Neuronal stem cell (in vitro differentiated cells): ENCODE measurements around the gene NNT.
"Not testable (repeated sequence)": the region's sequence is repeated elsewhere in the genome, so short reads cannot be mapped to it uniquely, and the experiment has no call there.

ENCODE experiments used
- DNase-seq: peaks from one replicate; pipeline ENCODE4 v3.0.0-alpha.2; 2013; ENCODE audit warnings: low spot score
- H2AFZ ChIP-seq: one replicate; pipeline ENCODE4 v1.6.1; 2013; ENCODE audit warnings: mild to moderate bottlenecking, low read length, inconsistent platforms
- H2AK5ac ChIP-seq: 2 replicates; pipeline ENCODE4 v1.6.1; 2013; ENCODE audit warnings: low read depth, mild to moderate bottlenecking, inconsistent platforms, low read length, moderate library complexity, mixed read lengths
- H2BK120ac ChIP-seq: 2 replicates; pipeline ENCODE4 v1.6.1; 2013; ENCODE audit warnings: low read depth, mild to moderate bottlenecking, inconsistent platforms, low read length, moderate library complexity, mixed read lengths
- H2BK12ac ChIP-seq: one replicate; pipeline ENCODE4 v1.6.1; 2013; ENCODE audit warnings: low read length, inconsistent platforms
- H2BK15ac ChIP-seq: 2 replicates; pipeline ENCODE4 v1.6.1; 2013; ENCODE audit warnings: mild to moderate bottlenecking, low read length, inconsistent platforms, mixed read lengths
- H2BK5ac ChIP-seq: one replicate; pipeline ENCODE4 v1.6.1; 2013; ENCODE audit warnings: inconsistent platforms, mild to moderate bottlenecking, low read length, moderate library complexity
- H3K14ac ChIP-seq: one replicate; pipeline ENCODE4 v1.6.1; 2013; ENCODE audit warnings: low read length, inconsistent platforms
- H3K18ac ChIP-seq: 2 replicates; pipeline ENCODE4 v1.6.1; 2013; ENCODE audit warnings: low read length, inconsistent platforms
- H3K23ac ChIP-seq: 2 replicates; pipeline ENCODE4 v1.6.1; 2013; ENCODE audit warnings: low read depth, mild to moderate bottlenecking, mixed read lengths, low read length, inconsistent platforms; ENCODE audit not compliant: poor library complexity
- H3K27ac ChIP-seq: replicated peaks from 3 replicates; pipeline ENCODE4 v1.5.1; 2013; ENCODE audit warnings: low read length, inconsistent platforms
- H3K27me3 ChIP-seq, 3 experiments: 2 replicates each; pipeline ENCODE4 v1.6.1; 2013; ENCODE audit warnings: low read length in 3 of 3, mild to moderate bottlenecking in 2 of 3, inconsistent platforms in 1 of 3, low read depth in 1 of 3, mixed read lengths in 1 of 3, moderate library complexity in 1 of 3; ENCODE audit not compliant: control insufficient read depth in 3 of 3, insufficient read depth in 3 of 3
- H3K36me3 ChIP-seq, 2 donors: replicated peaks in 1 of 2; 2 replicates each; pipeline ENCODE4 v1.6.1; 2013; ENCODE audit warnings: low read length in 2 of 2; ENCODE audit not compliant: control insufficient read depth in 2 of 2, insufficient read depth in 2 of 2
- H3K4ac ChIP-seq: 2 replicates; pipeline ENCODE4 v1.6.1; 2013; ENCODE audit warnings: inconsistent platforms, mild to moderate bottlenecking, low read length, moderate library complexity
- H3K4me1 ChIP-seq, 2 donors: 1 replicate in 1 of 2; 2 replicates in 1 of 2; pipeline ENCODE4 v1.6.1; 2013; ENCODE audit warnings: low read length in 2 of 2, low read depth in 1 of 2; ENCODE audit not compliant: control insufficient read depth in 2 of 2, insufficient read depth in 1 of 2
- H3K4me2 ChIP-seq: one replicate; pipeline ENCODE4 v1.6.1; 2013; ENCODE audit warnings: mild to moderate bottlenecking, low read length, inconsistent platforms; ENCODE audit not compliant: insufficient read depth, poor library complexity, severe bottlenecking
- H3K4me3 ChIP-seq, 2 donors: 2 replicates each; pipeline ENCODE4 v1.5.1; 2013; ENCODE audit warnings: low read length in 2 of 2, mild to moderate bottlenecking in 2 of 2, inconsistent platforms in 1 of 2, moderate library complexity in 1 of 2
- H3K79me1 ChIP-seq: one replicate; pipeline ENCODE4 v1.6.1; 2013; ENCODE audit warnings: low read depth, mild to moderate bottlenecking, inconsistent platforms, low read length, moderate library complexity
- H3K9ac ChIP-seq: one replicate; pipeline ENCODE4 v1.6.1; 2013; ENCODE audit warnings: mild to moderate bottlenecking, low read depth, low read length, inconsistent platforms; ENCODE audit not compliant: poor library complexity
- H3K9me3 ChIP-seq, 2 donors: replicated peaks in 1 of 2; 2 replicates each; pipeline versions ENCODE3 to v1.6.1; 2013; ENCODE audit warnings: low read length in 2 of 2, mild to moderate bottlenecking in 2 of 2, inconsistent platforms in 1 of 2, low read depth in 1 of 2, mixed read lengths in 1 of 2, moderate library complexity in 1 of 2; ENCODE audit not compliant: control insufficient read depth in 2 of 2, insufficient read depth in 1 of 2
- H4K8ac ChIP-seq: one replicate; pipeline ENCODE4 v1.6.1; 2013; ENCODE audit warnings: low read depth, mild to moderate bottlenecking, inconsistent platforms, low read length, moderate library complexity
- H4K91ac ChIP-seq: one replicate; pipeline ENCODE4 v1.6.1; 2013; ENCODE audit warnings: low read length, low read depth, mild to moderate bottlenecking, inconsistent platforms; ENCODE audit not compliant: poor library complexity
- WGBS, 2 donors: extraction: QIAGEN DNeasy Blood & Tissue Kit; methylation state at CpG; one replicate each; pipeline ENCODE4 v1.1.7; 2013; ENCODE audit warnings: missing lambda C conversion rate in 2 of 2, mixed read lengths in 1 of 2; ENCODE audit not compliant: insufficient read length in 2 of 2, insufficient replicate concordance in 1 of 2; ENCODE audit errors: extremely low coverage in 2 of 2; 5-methylcytosine and 5-hydroxymethylcytosine counted together

Gene NNT

DNA sequence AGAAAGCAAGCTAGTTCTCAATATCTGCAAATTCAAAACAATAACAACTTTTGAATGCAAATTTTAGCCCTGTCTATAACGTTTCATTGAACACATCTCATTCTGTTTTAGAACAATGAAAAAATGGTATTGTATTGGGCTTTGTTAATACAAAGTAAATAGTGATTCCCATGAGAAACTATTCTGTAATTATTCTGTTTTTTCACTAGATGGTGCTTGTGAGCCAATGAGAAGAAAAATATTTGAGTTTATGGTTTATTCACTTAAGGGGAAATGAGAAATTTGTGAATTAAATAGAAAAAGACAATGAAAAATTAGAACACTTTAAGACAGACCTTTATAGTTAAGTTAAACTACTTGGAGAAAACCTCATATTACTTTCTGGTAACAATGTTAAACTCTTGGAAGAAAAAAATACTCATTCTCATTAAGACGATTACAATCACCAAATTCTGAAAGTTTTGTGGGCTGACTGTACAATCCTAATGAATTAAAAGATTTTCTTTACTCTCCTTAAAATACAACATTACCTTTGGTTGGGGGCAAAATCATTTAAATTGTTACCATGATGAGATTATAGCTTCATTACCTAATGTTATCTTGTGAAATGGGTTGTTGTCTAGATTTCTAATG is 127.0 kb downstream of the NNT start:
- no peak overlapping the region for H3K9ac ChIP-seq
- no peak overlapping the region for H3K14ac ChIP-seq
- no peaks in the 10 kb centered on the region for H3K79me1 ChIP-seq
- no peaks in the 10 kb centered on the region for H3K27me3 ChIP-seq
- H3K18ac ChIP-seq, result no peak overlapping the region
- H3K27ac ChIP-seq, result no peak overlapping the region
- no peaks in the 10 kb centered on the region for H3K4me1 ChIP-seq
- H2AFZ ChIP-seq, result no peak overlapping the region
- WGBS, 2 donors, result no CpG with 5 or more reads among the region's 2 CpGs
- H2BK120ac ChIP-seq, result no peak overlapping the region
- H3K4me2 ChIP-seq, result no peak overlapping the region
- no peak overlapping the region for H3K4ac ChIP-seq
- H2BK5ac ChIP-seq, result no peak overlapping the region
- H3K23ac ChIP-seq, result no peak overlapping the region
- DNase-seq, result peak; percentile 4
- H2AK5ac ChIP-seq, result no peak overlapping the region
- H2BK15ac ChIP-seq, result no peak overlapping the region
- H3K9me3 ChIP-seq, result no peaks in the 10 kb centered on the region
- no peak overlapping the region for H2BK12ac ChIP-seq
- H3K36me3 ChIP-seq, result no peaks in the 10 kb centered on the region
- H4K8ac ChIP-seq, result no peak overlapping the region
- no peak overlapping the region for H3K4me3 ChIP-seq
- no peak overlapping the region for H4K91ac ChIP-seq

DNA sequence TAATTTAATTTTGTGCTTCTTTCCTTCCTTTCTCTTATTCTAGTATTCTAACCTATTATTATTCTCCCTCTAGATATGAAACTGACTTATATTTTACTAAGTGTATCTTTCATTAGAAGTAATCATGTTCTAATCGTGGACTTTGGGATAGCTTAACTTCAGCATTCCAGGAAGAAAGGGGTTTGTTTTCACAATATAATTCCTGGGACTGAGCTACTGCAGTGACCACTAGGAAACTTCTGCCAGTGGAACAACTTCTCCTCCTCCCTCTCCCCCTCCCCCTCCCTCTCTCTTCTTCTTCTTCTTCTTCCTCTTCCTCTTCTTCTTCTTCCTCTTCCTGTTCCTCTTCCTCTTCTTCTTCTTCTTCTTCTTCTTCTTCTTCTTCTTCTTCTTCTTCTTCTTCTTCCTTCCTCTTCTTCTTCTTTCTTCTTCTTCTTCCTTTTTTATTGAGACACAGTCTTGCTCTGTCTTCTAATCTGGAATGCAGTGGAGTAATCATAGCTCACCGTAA is 127.9 kb downstream of the NNT start:
- H3K14ac ChIP-seq, result no peak overlapping the region
- no peak for DNase-seq
- no peak overlapping the region for H4K8ac ChIP-seq
- H2BK120ac ChIP-seq, result no peak overlapping the region
- H3K4me1 ChIP-seq, result no peaks in the 10 kb centered on the region
- H3K4me3 ChIP-seq, result no peak overlapping the region
- no peak overlapping the region for H2BK12ac ChIP-seq
- H4K91ac ChIP-seq, result no peak overlapping the region
- no peak overlapping the region for H2AK5ac ChIP-seq
- H3K79me1 ChIP-seq, result no peaks in the 10 kb centered on the region
- H3K27ac ChIP-seq, result no peak overlapping the region
- no peaks in the 10 kb centered on the region for H3K36me3 ChIP-seq
- H3K4me2 ChIP-seq, result no peak overlapping the region
- no peak overlapping the region for H2AFZ ChIP-seq
- H2BK5ac ChIP-seq, result no peak overlapping the region
- no peak overlapping the region for H3K4ac ChIP-seq
- H3K9ac ChIP-seq, result no peak overlapping the region
- no peak overlapping the region for H2BK15ac ChIP-seq
- H3K23ac ChIP-seq, result no peak overlapping the region
- H3K27me3 ChIP-seq, result no peaks in the 10 kb centered on the region
- no peak overlapping the region for H3K18ac ChIP-seq
- no peaks in the 10 kb centered on the region for H3K9me3 ChIP-seq
- WGBS, 2 donors, result no CpG with 5 or more reads among the region's 2 CpGs

DNA sequence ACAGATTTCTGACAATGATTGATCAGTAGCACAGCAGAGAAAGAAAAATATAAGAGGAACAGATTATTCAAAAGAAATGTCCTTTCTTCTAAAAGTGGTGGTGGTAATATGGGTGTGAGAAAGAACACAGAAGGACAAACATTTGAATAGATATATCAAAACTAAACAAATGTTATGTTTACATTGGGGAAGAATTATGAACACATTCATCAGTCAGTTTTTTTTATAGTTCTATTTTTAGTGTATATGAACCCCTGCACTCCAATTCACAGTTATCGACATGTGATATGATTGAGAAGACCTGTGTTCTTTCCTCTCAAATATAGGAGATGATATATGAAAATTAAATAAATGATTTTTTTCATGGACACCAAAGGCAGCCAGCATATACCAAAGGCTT is 128.6 kb downstream of the NNT start:
- no peak overlapping the region for H3K9ac ChIP-seq
- no peak overlapping the region for H2AK5ac ChIP-seq
- H3K23ac ChIP-seq, result no peak overlapping the region
- no peak overlapping the region for H2BK5ac ChIP-seq
- H2AFZ ChIP-seq, result no peak overlapping the region
- H3K79me1 ChIP-seq, result no peaks in the 10 kb centered on the region
- H3K27ac ChIP-seq, result no peak overlapping the region
- no peaks in the 10 kb centered on the region for H3K9me3 ChIP-seq
- H3K18ac ChIP-seq, result no peak overlapping the region
- no CpG with 5 or more reads among the region's 1 CpG for WGBS, 2 donors
- H2BK15ac ChIP-seq, result no peak overlapping the region
- no peak overlapping the region for H4K91ac ChIP-seq
- H4K8ac ChIP-seq, result no peak overlapping the region
- no peak overlapping the region for H3K14ac ChIP-seq
- no peaks in the 10 kb centered on the region for H3K36me3 ChIP-seq
- H2BK120ac ChIP-seq, result no peak overlapping the region
- no peak overlapping the region for H2BK12ac ChIP-seq
- no peak overlapping the region for H3K4ac ChIP-seq
- no peak for DNase-seq
- H3K27me3 ChIP-seq, result no peaks in the 10 kb centered on the region
- no peak overlapping the region for H3K4me2 ChIP-seq
- H3K4me1 ChIP-seq, result no peaks in the 10 kb centered on the region
- H3K4me3 ChIP-seq, result no peak overlapping the region

DNA sequence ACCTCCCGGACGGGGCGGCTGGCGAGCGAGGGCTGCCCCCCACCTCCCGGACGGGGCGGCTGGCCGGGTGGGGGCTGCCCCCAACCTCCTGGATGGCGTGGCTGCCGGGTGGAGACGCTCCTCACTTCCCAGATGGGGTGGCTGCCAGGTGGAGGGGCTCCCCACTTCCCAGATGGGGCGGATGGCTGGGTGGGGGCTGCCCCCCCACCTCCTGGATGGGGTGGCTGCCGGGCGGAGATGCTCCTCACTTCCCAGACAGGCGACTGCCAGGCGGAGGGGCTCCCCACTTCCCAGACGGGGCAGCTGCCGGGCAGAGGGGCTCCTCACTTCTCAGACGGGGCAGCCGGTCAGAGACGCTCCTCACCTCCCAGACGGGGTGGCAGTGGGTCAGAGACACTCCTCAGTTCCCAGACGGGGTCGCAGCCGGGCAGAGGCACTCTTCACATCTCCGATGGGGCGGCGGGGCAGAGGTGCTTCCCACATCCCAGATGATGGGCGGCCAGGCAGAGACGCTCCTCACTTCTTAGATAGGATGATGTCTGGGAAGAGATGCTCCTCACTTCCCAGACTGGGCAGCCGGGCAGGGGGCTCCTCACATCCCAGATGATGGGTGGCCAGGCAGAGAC is 143.1 kb downstream of the NNT start:
- not testable (repeated sequence) for H3K79me1 ChIP-seq, H3K36me3 ChIP-seq, H3K4me2 ChIP-seq, H4K91ac ChIP-seq, H3K9ac ChIP-seq, DNase-seq, H3K18ac ChIP-seq, H2AFZ ChIP-seq, H3K14ac ChIP-seq, H3K27me3 ChIP-seq, H2BK120ac ChIP-seq, H2BK5ac ChIP-seq, H2BK12ac ChIP-seq, H4K8ac ChIP-seq, H3K4me3 ChIP-seq, H2AK5ac ChIP-seq, H2BK15ac ChIP-seq, H3K4me1 ChIP-seq, H3K4ac ChIP-seq, H3K27ac ChIP-seq, H3K9me3 ChIP-seq, H3K23ac ChIP-seq
- no CpG with 5 or more reads among the region's 32 CpGs for WGBS, 2 donors
